Activated naive CD4-positive, alpha-beta T cell treated with anti-CD3 and anti-CD28 coated beads, Interleukin-2, amount 50 U/mL, for 16 hours (primary cell): ENCODE measurements around the gene MOB2.

Experiments used
- DNase-seq: peaks from one replicate; pipeline ENCODE4 v3.0.0-alpha.2; 2020

The MOB2 gene

DNA sequence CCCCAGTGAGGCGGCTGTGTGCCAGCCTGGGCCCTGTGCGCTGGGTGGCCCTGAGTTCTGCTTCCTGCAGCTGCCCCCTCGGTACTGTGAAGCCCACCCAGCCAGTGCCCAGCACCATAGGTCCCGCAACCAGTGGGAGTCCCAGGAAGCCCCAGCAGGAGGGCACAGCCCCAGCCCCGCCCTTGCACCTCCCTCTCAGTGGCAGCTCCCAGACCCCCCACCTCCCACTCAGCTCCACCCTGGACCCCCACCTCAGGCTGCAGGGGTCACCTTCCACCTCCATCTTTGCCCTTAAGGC lies 30.9 kb downstream of the MOB2 start:
- no peak for DNase-seq

DNA sequence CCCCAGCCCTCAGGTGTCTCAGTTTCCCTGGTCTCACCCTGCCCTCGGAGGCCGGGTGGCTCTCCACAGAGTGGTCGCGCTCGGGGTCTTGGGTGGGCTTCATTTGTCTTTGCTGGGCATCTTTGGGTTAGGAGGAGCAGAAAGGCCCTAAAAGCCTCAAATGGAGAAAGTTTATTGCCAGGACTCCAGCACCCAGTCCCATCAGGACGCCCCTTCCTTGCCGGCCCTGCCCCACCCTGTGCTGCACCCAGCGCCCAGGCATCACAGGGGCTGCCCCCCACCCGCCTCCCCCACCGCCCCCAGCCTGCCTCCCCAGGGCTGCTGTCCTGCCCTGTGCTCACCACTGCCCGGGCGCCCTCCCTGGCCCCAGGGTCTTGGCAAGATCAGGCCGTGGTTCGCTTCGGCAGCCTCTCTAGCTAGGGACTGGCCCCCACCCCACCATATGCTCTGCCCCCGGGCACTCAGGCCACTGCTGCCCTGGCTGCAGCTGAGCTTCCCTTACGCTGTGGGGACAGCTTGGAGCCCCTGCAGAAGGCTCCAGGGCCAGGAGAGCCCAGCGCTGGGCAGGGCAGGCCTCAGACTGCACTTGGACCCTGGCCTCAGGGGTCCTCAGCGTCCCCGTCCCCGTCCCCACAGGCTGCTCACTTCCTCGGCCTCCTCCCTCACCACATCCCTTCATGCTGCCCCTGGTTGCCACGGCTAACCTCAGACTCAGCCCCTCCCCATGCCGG lies 31.4 kb downstream of the MOB2 start:
- DNase-seq: no peak

DNA sequence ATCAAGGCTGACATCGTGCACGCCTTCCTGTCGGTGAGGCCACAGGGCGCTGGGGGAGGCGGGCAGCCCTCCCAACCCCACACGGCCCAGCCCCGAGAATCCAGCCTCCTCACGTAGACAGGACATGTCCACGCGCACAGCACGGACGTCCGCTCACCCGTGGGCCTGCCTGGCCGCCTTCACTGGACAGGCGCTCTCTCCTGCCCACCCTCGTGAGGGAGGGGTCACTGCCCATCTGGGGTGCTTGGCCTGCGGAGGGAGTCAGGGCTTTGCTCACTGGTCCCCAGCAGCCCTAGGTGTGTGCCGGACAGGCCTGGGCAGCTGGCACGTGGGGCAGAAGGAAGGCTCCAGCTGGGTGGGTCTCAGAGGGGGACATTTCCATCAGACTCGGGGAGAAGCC lies 32.0 kb downstream of the MOB2 start:
- DNase-seq: no peak

DNA sequence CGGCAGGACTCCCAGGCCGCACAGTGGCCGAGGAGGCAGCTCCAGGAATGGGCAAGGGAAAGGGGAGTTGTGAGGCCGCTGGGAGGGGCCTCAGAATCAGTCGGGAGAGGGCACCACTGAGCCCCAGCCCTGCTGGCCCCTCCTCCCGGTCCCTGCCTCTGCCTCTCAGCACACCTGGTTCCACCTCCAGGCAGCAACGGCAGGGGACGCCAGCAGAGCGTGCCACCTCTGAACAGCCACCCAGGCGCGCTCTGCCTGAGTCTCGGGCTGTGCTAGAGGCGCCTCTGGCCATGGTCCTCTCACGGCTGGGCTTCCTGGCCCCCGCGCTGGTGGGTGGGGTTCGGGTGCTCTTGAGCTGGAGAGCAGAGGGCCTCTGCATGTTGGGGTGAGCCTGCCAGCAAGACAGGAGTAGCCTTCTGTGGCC lies 33.0 kb downstream of the MOB2 start:
- DNase-seq: no peak

DNA sequence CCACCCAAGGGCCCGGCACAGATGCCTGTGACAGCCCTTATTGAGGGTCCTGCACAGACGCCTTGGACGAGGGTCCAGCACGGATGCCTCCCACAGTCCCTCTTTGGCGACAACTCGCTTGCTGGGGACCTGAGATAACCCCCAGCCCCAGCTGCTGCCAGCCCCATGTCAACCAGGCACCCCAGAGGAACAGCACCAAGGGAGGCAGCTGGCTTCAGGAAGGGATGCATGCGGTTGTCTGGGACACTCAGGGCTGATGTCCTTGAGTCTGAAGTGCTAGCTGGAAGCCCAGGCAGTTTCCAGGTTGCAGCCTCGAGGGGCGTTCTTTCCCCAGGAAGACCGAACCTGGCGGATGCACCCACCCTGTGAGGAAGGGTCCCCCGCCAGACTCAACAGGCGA lies 33.8 kb downstream of the MOB2 start:
- no peak for DNase-seq

DNA sequence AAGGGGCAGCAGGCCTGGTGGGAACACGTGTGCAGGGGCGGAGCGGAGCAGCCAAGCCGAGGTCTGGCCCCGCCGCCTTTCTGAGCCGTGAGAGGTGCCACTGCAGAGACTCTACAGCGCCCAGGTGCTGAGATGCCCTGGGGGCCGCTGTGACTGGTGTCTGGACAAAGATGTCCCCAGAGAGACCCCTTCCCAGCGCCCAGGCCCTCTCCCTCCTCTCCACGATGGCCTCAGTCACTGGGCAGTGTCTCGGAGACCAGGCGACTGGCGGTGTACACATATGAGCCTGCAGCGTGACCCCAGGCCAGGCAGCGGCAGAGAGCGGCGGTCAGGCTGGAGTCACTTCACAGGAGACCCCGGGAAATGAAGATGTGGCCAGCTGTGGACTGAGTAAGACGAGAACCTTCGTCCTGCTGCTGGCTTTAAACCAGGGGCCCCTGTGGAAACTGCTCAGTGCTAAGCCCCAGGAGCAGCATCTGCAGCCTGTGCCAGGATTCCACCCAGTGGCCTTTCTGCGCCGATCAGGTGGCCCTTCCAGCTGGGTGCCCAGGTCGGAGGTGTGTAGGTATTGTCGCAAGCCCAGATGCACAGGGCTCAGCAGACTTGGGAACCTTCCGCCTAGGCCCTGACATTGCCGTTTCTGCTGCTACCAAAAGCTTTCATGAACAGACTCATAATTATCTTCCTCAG lies 34.7 kb downstream of the MOB2 start:
- DNase-seq: no peak

DNA sequence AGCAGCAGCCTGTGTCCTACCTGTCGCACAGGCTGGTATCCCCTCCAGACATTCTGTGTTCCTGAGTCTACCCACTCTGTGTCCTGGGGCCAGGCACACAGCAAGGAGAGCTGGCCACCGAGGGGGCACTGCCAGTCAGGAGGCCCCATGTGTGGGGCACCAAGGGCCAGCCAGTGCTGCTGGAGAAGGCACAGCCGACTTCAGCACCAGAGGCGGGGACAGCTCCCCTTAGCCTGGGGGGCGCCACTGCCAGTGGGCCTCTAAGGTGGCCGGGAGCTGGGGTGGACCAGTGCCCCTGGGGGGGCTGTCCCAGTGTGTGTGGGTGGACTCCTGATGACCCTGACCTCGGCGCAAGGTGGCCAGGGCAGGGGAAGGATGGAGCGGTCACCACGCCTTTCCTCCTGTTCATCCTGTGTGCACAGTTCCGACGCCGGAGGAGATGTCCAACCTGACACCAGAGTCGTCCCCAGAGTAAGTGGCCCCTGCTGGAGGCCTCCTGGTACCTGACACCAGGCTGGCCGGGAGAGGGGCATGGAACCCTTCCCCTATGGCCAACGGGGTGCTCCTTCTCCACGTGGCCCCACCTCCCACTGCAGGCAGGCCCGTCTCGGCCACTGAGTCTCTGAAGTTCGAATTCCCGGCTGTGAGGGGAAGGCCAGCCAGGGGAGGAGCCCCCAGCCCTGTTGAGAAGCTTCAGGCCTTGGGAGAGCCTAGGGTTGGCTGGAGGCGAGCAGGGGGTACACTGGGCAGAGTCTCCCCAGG lies 35.4 kb downstream of the MOB2 start:
- no peak for DNase-seq

DNA sequence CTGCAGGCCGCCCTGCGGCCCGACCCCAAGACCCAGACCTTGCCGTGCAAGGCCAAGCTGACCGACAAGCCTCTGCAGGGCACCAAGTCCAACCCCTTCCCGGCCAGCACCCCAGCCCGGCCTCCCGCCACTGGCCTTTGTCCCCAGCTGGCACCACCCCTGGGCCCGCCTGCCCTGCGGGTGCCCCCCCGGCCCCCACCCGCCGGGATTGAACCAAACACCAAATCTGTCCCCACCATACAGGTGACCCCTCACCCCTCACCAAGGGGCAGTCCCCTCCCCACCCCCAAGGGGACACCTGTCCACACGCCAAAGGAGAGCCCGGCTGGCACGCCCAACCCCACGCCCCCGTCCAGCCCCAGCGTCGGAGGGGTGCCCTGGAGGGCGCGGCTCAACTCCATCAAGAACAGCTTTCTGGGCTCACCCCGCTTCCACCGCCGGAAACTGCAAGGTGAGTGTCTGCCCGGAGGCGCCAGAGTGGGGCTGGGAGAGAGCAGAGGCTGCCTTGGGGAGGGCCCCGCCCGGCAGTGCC lies 36.2 kb downstream of the MOB2 start:
- no peak for DNase-seq

DNA sequence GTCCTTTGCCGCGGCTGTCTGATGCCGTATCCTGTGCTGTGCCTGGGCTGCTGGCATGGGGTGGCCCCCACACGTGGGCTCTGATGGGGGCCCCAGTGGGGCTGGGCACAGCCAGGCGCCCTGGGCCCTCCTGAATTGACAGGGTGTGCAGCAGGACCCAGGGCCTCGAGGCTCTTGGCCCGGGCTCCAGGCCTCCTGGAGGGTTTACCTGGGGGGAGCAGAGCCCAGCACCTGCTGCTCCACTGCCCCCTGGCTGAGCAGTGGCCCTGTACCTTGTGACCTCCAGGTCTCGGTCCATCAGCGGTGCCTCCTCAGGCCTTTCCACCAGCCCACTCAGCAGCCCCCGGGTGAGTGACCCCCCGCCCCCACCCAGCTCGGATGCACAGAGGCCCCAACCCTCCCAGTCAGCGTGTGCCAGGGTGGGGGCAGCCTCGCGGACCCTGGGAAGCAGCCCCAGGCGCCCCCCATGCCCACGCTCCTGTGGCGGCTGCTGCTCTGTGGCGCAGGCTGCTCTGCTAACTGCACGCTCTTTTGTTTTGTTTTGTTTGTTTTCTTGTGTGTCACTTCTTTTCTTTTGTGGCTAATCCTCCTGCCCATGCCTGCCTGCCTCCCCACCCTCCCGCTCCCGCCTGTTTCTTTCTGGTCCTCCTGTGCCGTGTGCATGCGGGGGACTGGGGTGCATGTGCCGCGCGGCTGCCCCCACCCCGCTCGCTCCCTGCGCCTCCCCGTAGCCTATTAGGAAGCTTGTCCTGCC lies 36.9 kb downstream of the MOB2 start:
- DNase-seq: no peak

DNA sequence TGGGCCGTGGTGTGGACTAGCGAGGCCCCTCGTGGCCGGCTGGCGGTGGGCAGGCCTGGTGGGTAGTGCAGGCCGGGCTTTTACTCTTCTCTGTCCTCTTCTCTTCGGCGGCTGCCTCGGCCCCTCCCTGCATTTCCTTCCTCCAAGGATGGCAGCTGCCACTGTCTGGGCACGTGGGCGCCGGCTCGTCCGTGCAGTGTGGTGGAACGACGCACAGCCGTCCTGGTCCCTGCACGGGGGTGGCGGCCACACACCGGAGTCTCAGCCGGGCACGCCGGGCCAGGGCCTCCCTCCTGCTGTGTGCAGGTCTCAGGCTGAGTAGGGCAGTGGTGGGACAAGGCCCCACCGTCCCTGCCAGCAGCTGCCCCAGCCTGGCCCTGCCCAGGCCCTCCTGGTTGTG lies 37.7 kb downstream of the MOB2 start:
- no peak for DNase-seq

DNA sequence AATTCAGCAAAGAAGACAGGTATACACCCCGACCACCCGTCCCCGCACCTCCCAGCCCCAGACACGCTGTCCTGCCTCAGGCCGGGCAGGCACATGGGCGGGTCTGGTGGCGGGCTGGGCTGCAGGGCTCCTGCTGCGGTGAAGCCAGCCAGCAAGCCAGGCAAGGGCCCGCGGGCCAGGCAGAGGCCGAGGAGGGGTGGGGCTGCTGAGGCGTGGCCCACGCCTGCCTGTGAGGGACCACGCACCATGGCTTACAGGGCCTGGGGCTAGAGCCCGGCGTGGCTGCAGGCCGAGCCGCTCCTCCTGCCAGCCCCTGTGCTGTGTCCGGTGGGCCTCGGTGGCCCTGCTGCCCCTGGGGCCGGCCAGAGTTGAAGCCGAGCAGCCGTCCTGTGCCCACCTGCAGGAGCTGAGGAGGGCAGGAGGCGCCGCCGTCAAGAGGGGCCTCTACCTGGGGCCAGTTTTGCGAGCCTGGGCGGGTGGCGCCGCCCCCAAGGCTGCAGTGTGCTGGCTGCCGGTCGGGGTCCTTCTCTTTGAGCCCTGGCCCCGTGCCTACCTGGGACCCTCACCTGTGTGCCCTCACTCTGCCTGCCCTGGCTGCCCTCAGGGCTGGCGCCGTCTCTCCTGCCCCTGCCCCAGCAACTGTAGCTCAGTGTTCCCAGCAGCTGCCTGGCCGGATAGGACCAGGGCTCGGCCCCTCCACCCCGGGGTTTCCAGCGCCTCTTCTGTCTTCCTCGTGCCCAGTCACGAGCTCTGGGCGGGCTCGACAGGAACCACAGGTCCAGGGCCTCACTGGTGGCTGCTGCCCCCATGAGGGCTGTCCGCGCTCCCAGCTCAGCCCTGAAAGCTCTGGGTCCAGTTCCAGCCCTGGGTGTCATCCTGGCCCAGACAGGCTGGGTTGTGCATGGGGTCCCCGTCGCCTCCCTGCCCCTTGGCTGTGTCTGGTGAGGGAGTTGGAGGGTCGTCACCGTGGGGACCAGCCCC lies 38.4 kb downstream of the MOB2 start:
- DNase-seq: no peak

DNA sequence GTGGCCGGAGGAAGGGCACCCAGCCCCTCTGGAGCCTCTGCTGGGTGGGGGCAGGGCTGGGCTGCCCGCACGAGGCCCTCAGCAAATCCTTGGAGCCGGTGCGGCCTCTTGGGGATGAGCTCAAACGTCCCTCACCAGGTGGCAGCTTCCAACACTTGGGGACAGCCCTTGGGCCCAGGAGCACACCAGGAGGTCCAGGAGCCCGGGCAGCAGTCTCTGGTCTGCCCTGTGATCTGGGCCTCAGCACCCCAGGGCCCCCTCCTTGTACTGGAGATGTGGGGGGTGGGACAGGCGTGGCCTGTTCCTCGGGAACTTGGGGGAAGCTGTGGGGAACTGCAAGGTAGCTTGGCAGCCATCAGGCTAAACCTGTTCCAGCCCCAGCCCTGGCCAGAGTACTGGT lies 40.0 kb downstream of the MOB2 start:
- no peak for DNase-seq

DNA sequence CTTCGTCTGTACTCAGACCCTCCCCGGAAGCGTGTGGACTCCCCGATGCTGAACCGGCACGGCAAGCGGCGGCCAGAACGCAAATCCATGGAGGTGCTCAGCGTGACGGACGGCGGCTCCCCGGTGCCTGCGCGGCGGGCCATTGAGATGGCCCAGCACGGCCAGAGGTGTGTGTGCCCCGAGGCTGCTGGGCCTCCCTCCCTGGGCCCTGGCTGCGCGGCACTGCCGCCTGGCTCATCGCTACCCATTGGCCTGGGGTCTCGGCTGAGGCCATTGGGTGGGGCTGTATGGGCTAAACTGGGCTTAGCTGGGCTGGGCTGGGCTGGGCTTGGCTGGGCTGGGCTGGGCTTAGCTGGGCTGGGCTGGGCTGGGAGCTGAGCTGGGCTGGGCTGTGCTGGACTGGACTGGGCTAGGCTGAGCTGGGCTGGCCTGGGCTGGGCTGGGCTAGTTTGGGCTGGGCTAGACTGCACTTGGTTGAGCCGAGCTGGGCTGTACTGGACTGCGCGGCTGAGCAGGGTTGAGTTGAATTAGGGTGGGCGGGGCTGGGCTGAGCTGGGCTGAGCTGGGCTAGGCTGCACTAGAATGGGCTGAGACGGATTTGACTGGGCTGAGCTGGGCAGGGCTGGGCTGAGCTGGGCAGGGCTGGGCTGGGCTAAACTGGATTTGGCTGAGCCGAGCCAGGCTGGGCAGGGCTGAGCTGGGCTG lies 40.7 kb downstream of the MOB2 start:
- DNase-seq: no peak

DNA sequence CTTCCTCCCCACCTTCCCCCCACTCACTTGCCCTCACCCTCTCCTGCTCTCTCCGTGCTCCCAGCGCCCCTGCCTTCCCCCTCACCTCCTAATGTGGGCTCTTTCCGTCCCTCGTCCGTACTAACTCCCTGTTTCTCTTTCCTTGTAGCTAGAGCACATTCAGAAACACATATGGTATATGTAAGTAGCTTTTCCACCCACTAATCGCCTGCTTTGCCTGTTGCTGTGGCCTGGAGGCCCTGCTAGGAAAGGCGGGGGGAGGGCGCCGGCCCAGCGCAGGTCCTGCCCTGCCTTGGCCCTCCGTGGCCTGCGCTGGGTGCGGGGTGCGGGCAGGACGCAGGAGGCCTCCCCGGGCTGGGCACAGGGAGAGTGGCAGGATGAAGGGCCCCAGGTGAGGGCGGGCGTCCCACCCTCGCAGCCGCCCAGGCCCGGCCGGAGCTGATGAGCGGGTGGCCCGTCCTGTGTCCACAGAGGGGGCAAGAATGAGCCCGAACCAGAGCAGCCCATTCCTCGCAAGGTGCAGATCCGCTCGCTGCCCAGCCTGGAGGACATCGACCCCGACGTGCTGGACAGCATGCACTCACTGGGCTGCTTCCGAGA lies 41.7 kb downstream of the MOB2 start:
- DNase-seq: no peak

DNA sequence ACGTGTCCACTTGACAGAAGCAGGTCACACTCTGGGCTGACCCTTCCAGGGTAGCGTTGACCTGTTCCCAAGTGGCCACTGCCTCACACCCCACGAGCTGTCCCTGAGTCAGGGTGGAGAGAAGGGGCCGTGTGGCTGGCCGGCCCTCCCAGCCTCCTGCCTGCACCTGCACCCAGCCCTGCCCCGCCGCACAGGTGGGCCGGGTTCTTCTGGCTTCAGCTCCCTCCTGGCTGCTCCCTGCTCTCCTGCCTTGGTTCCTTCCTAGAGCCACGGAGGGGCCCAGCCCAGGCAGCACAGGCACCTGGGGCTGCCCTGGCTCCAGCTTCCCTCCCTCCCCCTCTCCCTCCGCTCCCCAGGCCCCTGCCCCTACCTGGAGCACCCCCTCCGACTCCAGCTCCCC lies 42.3 kb downstream of the MOB2 start:
- DNase-seq: no peak

DNA sequence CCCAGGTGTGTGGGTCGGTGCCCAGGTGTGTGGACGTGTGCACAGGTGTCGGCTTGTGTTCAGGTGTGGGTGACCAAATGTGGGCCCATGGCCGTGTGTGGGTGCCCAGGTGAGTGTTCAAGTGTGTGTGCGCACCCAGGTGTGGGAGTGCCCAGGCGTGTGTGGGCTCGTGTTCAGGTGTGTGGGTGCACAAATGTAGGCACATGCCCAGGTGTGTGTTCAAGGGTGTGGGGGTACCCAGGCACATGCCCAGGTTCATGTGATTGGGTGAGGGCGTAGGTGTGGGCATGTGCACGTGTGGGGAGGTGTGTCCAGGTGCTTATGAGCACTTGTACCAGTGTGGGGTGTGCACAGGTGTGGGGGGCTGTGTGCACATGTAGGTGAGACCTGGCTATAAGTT lies 42.8 kb downstream of the MOB2 start:
- no peak for DNase-seq

DNA sequence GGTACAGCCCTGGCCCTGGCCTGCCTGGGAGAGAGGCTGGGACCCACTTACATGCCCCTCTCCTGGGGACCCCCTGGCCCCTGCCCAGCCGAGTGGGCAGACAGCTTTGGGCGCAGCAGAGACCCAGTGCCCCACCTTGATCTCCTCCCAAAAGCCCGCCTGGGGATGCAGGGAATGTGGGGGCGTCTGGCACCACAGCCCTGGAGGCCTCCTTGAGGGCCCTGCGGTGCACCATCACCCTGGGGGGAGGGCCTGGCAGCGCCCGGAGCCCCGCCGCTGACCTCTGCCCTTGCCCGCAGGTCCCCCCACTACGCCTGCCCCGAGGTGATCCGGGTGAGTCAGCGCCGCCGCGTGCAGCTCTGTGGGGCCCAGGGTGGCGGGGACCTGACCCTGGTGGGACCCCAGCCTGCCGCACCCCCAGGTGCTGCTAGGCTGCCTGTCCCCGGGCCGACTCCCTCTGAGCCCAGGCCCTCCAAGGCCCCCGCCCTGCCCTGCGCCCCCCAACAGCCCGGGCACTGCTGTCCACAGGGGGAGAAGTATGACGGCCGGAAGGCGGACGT lies 43.7 kb downstream of the MOB2 start:
- DNase-seq: no peak

DNA sequence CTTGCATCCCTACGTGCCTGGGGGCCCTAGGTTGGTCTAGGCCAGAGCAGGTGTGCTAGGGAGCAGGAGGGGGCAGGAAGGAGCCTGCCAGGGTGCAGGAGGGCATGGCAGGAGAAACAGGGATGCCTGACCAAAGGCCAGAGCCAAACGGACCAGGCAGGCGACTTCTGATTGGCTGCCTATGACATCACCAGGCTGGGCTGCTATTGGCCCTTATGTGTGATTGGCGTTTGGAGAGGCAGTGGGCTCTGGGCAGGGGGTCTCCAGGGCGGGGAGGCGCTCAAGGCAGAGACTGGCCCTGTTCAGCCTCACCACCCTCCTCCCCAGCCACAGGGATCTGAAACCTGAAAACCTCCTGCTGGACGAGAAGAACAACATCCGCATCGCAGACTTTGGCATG lies 44.4 kb downstream of the MOB2 start:
- no peak for DNase-seq

DNA sequence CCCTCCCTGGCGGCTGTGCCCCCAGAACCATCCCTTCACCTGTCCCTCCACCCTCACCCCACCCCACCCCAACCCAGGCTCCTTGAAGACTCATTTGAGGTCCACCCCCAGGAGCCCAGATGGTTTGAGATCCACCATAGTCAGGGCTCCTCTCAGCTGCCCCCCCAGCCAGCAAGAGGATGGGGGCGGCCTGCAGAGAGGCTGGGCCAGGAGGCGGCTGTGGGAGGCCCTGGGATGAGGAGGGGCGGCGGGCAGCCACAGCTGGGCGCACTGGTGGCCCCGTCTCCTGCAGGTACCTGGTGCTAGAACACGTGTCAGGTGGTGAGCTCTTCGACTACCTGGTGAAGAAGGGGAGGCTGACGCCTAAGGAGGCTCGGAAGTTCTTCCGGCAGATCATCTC lies 46.1 kb downstream of the MOB2 start:
- no peak for DNase-seq

DNA sequence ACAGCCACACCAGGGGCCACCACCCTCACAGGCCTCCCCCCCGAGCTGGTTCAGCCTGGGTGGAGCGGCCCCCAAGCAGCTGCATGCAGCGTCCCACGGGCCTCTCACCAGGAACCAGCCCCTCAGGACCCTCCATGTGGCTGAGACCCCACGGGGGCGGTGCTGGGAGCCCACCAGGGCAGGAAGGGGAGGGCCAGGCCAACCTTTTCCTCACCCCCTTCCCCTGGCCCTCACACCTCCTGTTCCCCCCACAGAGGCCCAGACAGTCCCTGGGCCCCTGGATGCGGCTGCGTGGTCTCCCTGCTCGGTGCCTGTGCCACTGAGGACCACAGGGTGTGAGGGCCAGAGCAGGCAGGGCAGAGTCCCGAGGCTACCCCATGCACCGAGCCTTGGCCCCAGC lies 46.5 kb downstream of the MOB2 start:
- no peak for DNase-seq

DNA sequence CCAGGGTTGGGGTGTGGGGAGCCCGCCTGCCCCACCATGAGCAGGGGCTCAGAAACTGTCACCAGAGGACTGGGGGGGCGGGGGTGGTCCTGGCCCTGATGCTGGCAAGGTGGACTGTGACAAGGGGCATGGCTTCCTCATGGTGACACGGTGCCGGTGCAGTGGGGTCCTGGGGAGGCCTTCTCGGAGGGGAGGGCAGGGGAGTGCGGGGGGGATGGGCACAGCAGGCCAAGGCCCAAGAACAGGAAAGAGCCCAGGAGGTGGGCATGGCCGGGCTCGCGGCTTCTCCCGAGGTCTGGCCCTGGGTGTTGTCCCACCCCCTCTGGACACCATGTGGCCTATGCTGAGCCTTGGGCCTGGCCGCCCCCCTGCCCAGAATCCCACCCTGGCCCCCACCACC lies 47.2 kb downstream of the MOB2 start:
- DNase-seq: no peak
